ENCODE data around the gene SARDH. TPM values are rescaled to one million over a fixed set of nuclear protein-coding genes. Genes with fewer than 3 reads are reported as not detected.

The SARDH gene
- total RNA-seq, 1 experiment from 2014 or later, result 5.6 TPM

DNA sequence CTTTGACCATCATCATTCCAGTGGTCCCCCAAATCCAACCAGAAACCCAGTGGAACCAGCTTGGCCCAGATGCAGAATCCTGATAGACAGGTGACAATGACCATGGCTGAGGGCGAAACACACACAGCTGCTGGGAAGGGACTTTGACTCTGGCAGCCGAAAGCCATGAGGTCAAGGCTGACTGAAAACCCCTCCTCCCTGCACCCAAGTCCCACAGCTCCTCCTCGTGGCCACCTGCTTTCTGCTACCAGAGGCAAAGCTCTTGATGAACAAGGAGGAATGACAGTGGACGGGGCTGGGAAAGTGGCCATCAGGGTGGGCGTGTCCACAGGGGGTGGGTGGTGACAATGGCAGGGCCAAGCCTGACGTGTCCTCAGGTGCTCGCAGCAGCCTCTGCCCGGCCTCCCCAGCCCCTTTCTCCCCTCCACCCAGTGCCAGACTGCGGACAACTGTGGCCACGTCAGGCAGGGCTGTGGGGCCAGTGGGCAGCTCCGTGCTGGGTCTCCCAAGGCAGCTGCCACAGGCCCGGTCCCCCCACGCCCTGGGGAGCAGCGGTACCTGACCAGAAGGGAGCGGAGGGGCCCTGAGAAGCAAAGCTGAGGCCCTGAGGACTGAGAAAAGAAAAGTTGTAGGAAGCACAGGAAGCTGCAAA lies 30.8 kb upstream of the SARDH start:
- intact Hi-C loops (cut with micrococcal nuclease), result no loop called here
- DNase-seq (ENCODE audit: low read depth, low spot score), result no peak
- no peak overlapping the region for H3K27ac ChIP-seq (ENCODE audit: low read depth, low read length)
- BruUV-seq (replicated peaks), result no TSS peak
- H4K20me1 ChIP-seq (ENCODE audit: insufficient read depth), result no peaks in the 10 kb centered on the region
- no peak overlapping the region for H3K4me2 ChIP-seq (ENCODE audit: low read length)
- no peak overlapping the region for H3K4me3 ChIP-seq (replicated peaks in 1 of 2; ENCODE audit: low read depth in 1 of 2, low read length in 2 of 2)
- H2AFZ ChIP-seq (ENCODE audit: low read depth, low read length, poor library complexity, severe bottlenecking), result no peak overlapping the region
- peaks cover 3 to 11% of the 10 kb centered on the region in 2 experiments; a peak in 2 of 4 replicates for H3K9me3 ChIP-seq (ENCODE audit: control insufficient read depth in 1 of 2, insufficient read depth in 1 of 2, low read depth in 1 of 2, low read length in 2 of 2)
- ChIA-PET POLR2A (no interaction called here), CTCF (interaction anchor here (1.5 kb wide), 1 partner anchor 13 kb away, joined by 4 read pairs; no protein-coding TSS in a partner anchor), RAD21 (ENCODE audit: low non-redundant PET in 1 of 2, low total read pairs in 2 of 2, uncharacterized antibody in 2 of 2, unreplicated experiment in 2 of 2) (interaction anchor here in 1 of 2 experiments (0.8 kb wide), 1 partner anchor 12 kb away, joined by 3 read pairs; no protein-coding TSS in a partner anchor)
- TF ChIP-seq SRF (IDR thresholded peaks at IDR 0.05; ENCODE audit: low read depth) (no peak), CEBPB (IDR thresholded peaks at IDR 0.05; ENCODE audit: low read depth) (no peak), SP1 (IDR thresholded peaks at IDR 0.05; ENCODE audit: low read depth) (no peak), TCF7L2 (IDR thresholded peaks at IDR 0.05; ENCODE audit: borderline replicate concordance, extremely low read depth, insufficient read depth, insufficient read length) (no peak), CTCF (IDR thresholded peaks at IDR 0.05 in 2 of 3, conservative IDR thresholded peaks at IDR 0.05 in 1 of 3; ENCODE audit: borderline replicate concordance in 1 of 3, insufficient read depth in 1 of 3, low read depth in 2 of 3, low read length in 2 of 3) (no peak), RAD21 (IDR thresholded peaks at IDR 0.05; ENCODE audit: low read depth) (no peak), ZFX (IDR thresholded peaks at IDR 0.05) (no peak), SIN3A (IDR thresholded peaks at IDR 0.05; ENCODE audit: low read depth) (no peak), EZH2 (IDR thresholded peaks at IDR 0.05) (no peak), EZH2phosphoT487 (IDR thresholded peaks at IDR 0.05; ENCODE audit: borderline replicate concordance) (no peak), EGR1 (IDR thresholded peaks at IDR 0.05; ENCODE audit: low read depth) (no peak), YY1 (IDR thresholded peaks at IDR 0.05; ENCODE audit: extremely low read depth, insufficient replicate concordance, low read depth, low read length) (no peak), ELF1 (IDR thresholded peaks at IDR 0.05; ENCODE audit: borderline replicate concordance, low read depth) (no peak), FOSL1 (IDR thresholded peaks at IDR 0.05; ENCODE audit: low read depth) (no peak), REST (IDR thresholded peaks at IDR 0.05; ENCODE audit: low read depth) (no peak)
- TF ChIP-seq, protein P1, sequence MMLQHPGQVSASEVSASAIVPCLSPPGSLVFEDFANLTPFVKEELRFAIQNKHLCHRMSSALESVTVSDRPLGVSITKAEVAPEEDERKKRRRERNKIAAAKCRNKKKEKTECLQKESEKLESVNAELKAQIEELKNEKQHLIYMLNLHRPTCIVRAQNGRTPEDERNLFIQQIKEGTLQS (IDR thresholded peaks at IDR 0.05), result no peak
- H3K9ac ChIP-seq (ENCODE audit: low read length), result no peak overlapping the region
- H3K4me1 ChIP-seq (ENCODE audit: control insufficient read depth in 1 of 2, insufficient read depth in 2 of 2, low read length in 2 of 2), result no peaks in the 10 kb centered on the region
- H3K36me3 ChIP-seq (ENCODE audit: control insufficient read depth in 1 of 2, insufficient read depth in 2 of 2, low read length in 2 of 2), result peaks cover 4 to 26% of the 10 kb centered on the region in 2 experiments; a peak in 3 of 4 replicates
- H3K9me2 ChIP-seq (ENCODE audit: insufficient read depth), result no peaks in the 10 kb centered on the region
- H3K27me3 ChIP-seq (ENCODE audit: insufficient read depth, low read length), result no peaks in the 10 kb centered on the region
- H3K79me2 ChIP-seq (ENCODE audit: insufficient read depth, low read length), result no peaks in the 10 kb centered on the region
- no peak for ATAC-seq

All from HCT116 (cell line).